GM10266 (cell line): ENCODE data around the gene LRRC8B.

Experiments
- DNase-seq: peaks from one replicate; pipeline ENCODE4 v3.0.0; 2012; ENCODE audit errors: extremely low spot score
- TF ChIP-seq, protein P1 (sequence below): IDR thresholded peaks from 2 replicates; pipeline ENCODE4 v1.5.1; 2012; ENCODE audit warnings: mild to moderate bottlenecking, low read depth; ENCODE audit not compliant: control insufficient read depth, insufficient read depth; ENCODE audit errors: missing control alignments

The LRRC8B gene

DNA sequence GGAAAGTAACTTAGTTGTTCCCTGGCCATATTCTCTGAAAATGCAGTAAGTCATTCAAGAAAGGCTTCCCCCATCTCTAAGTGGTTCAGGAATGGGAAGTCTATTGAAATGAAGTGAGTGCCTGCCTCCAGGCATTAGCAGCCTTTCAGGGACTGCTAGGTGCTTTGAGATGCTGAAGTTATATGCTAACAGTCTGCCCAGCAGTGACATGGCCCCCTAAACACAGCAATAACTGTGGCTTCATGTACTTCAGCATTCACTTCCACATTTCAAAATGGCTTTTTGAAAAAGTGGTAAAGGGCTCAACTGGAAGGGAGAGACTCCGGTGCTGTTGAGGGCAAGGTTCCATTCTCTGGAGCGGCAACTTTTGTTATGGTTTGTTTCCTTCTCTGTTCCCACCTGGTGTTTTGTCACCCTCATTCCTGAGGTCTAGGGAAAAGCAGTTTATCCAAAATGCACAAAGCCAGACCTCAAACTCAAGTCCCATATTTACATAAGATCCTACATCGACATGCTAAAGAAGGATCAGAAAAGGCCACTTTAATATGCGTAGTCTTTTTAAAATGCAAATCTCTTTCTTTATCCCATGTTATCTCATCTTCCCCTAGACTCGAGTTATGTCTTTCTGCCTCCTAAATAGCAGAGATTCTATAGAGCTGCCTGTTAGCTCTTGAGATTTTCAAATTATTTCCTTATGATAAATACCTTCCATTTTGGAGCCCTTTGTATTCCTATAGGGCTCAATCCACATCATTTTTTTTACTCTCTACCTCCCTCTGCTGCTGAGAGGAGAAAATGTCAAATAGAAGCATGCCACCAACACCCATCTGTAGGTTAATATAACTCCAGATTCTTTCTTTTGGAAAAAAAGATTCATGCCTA, 74.1 kb downstream of the LRRC8B start:
- DNase-seq, result peak; percentile 24
- TF ChIP-seq, protein P1, sequence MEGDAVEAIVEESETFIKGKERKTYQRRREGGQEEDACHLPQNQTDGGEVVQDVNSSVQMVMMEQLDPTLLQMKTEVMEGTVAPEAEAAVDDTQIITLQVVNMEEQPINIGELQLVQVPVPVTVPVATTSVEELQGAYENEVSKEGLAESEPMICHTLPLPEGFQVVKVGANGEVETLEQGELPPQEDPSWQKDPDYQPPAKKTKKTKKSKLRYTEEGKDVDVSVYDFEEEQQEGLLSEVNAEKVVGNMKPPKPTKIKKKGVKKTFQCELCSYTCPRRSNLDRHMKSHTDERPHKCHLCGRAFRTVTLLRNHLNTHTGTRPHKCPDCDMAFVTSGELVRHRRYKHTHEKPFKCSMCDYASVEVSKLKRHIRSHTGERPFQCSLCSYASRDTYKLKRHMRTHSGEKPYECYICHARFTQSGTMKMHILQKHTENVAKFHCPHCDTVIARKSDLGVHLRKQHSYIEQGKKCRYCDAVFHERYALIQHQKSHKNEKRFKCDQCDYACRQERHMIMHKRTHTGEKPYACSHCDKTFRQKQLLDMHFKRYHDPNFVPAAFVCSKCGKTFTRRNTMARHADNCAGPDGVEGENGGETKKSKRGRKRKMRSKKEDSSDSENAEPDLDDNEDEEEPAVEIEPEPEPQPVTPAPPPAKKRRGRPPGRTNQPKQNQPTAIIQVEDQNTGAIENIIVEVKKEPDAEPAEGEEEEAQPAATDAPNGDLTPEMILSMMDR, result peak; percentile 67

DNA sequence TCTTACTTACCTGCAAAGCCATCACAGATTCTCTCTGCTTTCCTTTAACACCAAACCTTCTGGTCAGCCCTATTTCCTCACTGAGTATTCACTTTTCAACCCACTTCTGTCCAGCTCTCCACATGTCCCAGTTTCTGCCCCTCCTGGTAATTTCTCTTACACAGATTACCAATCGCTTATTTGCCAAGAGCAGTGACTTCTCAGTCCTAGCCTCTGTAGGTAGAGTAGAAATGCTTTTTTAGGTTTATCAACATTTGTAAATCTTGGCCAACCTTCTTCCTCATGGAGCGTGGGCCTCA, 74.7 kb downstream of the LRRC8B start:
- no peak for DNase-seq
- TF ChIP-seq, protein P1, result no peak

DNA sequence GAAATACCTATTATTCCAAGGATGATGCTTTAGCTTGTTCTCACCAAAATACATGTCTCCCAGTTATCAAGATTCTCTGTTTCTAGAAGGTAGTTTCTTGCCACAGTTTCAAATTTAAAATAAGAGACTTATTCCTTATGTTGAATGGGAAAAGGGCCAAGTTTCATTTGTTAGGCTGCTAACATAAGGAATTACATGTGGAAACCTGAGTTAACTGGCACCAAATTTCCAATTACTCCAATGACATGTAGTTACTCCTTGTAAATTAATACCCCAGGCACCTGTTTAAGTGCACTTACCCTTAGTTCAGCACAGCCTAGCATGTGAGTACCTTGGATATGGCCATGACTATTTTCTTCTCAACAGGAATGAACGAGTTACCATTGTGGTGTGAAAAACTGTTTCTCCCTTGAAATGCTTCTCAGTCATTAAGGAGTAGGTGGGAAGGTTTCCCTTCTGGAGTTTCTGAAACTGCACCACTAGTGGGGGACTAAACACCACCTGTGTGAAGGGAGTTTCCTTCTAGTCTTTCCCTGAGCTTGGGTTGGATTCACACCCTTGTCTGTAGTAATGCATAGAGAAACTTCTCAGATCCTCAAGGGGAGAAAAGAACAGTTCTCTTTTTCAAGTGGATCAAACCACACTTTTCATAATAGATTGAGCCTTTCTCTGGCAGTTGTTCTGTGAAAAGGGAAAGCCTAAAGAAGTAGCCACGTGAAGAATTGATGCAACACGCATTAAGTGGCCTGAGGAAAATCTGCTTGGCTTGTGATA, 76.0 kb downstream of the LRRC8B start:
- peak; percentile 14 for DNase-seq
- TF ChIP-seq, protein P1, result no peak

DNA sequence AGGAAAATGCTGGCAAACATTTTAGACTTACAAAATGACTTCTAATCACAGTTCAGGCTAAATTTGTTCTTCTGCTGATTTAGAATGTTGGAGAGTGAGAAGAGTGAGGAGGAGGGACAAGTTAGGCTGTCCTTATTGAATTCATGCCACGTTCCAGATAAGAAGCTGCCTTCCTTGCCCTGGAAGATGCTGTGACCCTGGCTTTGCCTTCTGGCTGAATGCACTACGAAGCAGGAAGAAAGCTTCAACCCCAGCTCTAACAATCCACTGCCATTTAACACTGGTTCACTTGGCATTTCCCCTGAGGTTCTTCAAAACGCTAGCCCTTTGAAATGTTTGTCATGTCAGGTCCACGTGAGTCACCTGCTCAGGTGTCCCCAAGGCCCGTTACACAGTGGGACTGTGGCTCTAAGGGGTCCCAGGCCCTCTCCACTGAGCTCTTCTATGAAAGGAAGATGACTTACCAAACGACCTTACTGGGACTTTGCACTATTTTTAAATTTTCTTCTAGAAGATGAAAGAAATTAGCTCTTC, 78.3 kb downstream of the LRRC8B start:
- TF ChIP-seq, protein P1, result no peak
- DNase-seq, result no peak

DNA sequence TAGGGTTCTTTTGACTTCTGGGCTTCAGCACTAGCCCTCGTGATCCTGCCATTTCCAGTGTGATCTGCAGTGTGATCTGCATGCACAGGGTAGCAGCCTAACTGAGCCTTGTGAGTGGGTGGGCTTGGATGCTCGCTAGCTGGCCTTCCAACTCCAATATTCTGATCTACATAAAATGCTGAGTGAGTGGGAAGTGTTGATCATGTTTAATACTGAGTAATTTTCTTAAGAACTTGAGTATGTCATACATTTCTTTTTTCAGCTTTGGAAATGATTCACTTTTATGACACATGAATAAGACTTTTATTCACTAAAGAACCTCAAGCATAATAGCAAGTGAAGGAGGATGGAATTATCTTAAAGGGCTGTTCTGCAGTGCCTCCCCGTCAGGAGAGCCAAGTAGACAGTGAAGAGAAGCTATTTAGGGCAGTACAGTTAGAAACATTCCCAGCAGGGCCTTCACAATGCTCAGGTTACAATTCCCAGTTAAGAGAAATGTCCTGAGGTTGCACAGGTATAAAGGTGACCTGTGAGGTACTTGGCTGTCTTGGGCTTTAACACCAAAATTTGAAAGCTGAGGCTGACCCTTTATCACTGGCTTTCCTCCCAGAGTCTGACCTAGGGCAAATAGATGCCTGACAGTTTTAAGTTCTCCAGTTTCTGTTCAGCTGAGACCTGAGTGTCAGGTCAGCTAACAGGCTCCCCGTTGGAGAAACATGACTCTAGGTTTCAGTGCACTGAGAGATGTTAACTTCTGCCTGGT, 79.2 kb downstream of the LRRC8B start:
- TF ChIP-seq, protein P1, result no peak
- DNase-seq, result no peak

DNA sequence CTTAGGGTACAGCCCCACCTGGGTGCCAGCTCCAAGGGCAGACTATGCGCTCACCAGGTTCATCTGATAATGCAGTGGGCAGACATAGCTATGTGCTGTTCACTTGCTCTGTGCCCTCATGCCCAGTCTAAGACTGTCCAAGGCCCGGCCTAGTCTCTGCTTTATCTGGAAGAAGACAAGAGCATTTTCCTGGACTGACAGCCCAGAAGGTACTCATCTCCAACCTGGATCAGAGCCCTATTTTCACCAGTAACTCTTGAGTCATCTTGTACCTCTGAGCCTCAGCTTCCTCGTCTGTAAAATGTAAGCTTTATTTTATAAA, 79.7 kb downstream of the LRRC8B start:
- TF ChIP-seq, protein P1, result no peak
- no peak for DNase-seq
